Kidney (tissue), 14 donors: ENCODE measurements around the gene CMTM7. TPM values are rescaled to one million over a fixed set of nuclear protein-coding genes. Genes with fewer than 3 reads are reported as not detected.

Experiments
- DNase-seq, 5 donors: peaks; one replicate each; pipeline ENCODE4 v3.0.0-alpha.2; 2013 to 2020
- FAIRE-seq: peaks from 2 replicates; lab custom pipeline; 2012; peaks lifted over from hg19 to GRCh38; lab: Jason Lieb, UNC
- H3K27ac ChIP-seq, 2 donors: one replicate each; pipeline ENCODE4 v1.7.0; 2013; ENCODE audit warnings: low read depth in 2 of 2, low read length in 2 of 2, inconsistent platforms in 1 of 2
- H3K27me3 ChIP-seq: one replicate; pipeline ENCODE4 v1.7.1; 2013; ENCODE audit warnings: low read length, inconsistent platforms; ENCODE audit not compliant: control insufficient read depth, insufficient read depth
- H3K36me3 ChIP-seq, 3 donors: one replicate each; pipeline versions ENCODE4 v1.7.0 to v1.7.1; 2013; ENCODE audit warnings: low read length in 3 of 3, control low read depth in 1 of 3, inconsistent platforms in 1 of 3; ENCODE audit not compliant: insufficient read depth in 3 of 3, control insufficient read depth in 2 of 3
- H3K4me1 ChIP-seq, 3 donors: one replicate each; pipeline versions ENCODE4 v1.7.0 to v1.7.1; 2013; ENCODE audit warnings: low read length in 3 of 3, inconsistent platforms in 1 of 3, low read depth in 1 of 3; ENCODE audit not compliant: control insufficient read depth in 2 of 3, insufficient read depth in 2 of 3
- H3K4me3 ChIP-seq, 3 donors: one replicate each; pipeline versions ENCODE4 v1.7.0 to v1.8.1; 2013; ENCODE audit warnings: low read length in 3 of 3, control low read depth in 1 of 3, inconsistent platforms in 1 of 3
- H3K9ac ChIP-seq, 3 donors: one replicate each; pipeline versions ENCODE4 v1.7.0 to v1.7.1; 2013; ENCODE audit warnings: low read length in 3 of 3, control low read depth in 1 of 3, inconsistent platforms in 1 of 3
- H3K9me3 ChIP-seq, 3 donors: one replicate each; pipeline versions ENCODE4 v1.7.0 to v1.7.1; 2013; ENCODE audit warnings: low read length in 3 of 3, control low read depth in 1 of 3, inconsistent platforms in 1 of 3; ENCODE audit not compliant: control insufficient read depth in 2 of 3, insufficient read depth in 1 of 3
- intact Hi-C: fragments of 100-400 bp; cut with DNase I; formaldehyde crosslinking; loops from one replicate; pipeline ENCODE4 v1.11.1; 2022
- polyA plus RNA-seq: library from polyadenylated mRNA; stranded (reverse); fragments of 350-450 nt; fragmentation: Illumina TruSeq; extraction: RNeasy Lipid Tissue Mini Kit (QIAGEN cat#74804); gene quantifications from one replicate; pipeline ENCODE4 v1.2.3, GENCODE V29; 2014; ENCODE audit warnings: low read depth, low replicate concordance; ENCODE audit not compliant: insufficient read depth
- total RNA-seq: library from RNA; stranded (reverse); fragmentation: NEBNext Ultra II Directional; extraction: Animal tissue kit (Norgen Biotek cat#: 25700); gene quantifications from one replicate; pipeline ENCODE4 v1.2.1, GENCODE V29; 2021
- TF ChIP-seq, protein P1 (sequence below): IDR thresholded peaks from 3 replicates; pipeline ENCODE4 v1.5.1; 2012; ENCODE audit warnings: mild to moderate bottlenecking, moderate library complexity, borderline replicate concordance; ENCODE audit not compliant: insufficient read depth; ENCODE audit errors: extremely low read depth
- donor health status: control.
- donor health status: control.
- donor health status: control.
- donor health status: control.
- donor health status: control.
- donor health status: DM: yes; HTN: yes; CAD: no.
- donor health status: Normal renal cell carcinoma (clear cell type).

CMTM7 gene
- total and polyA plus RNA-seq, 2 donors from 2014 or later, result 26.0 to 38.2 TPM

DNA sequence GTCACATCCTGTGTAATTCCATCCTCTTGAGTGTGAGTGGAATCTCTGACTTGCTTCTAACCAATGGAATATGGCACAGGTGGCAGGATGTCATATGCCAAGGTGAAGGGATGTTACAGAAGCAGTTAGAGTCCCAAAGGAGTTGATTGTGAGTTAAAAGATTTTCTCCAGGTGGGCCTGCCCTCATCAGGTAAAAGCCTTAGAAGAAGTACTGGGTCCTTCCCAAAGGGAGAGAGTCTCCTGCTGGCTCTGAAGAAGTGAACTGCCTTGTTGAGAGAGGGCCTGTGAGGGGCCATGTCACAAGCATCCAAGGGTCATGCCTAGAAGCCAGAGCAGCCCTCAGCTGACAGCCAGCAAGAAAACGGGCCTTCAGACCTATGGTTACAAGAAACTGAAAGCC, 13.1 kb downstream of the CMTM7 start:
- TF ChIP-seq, protein P1, sequence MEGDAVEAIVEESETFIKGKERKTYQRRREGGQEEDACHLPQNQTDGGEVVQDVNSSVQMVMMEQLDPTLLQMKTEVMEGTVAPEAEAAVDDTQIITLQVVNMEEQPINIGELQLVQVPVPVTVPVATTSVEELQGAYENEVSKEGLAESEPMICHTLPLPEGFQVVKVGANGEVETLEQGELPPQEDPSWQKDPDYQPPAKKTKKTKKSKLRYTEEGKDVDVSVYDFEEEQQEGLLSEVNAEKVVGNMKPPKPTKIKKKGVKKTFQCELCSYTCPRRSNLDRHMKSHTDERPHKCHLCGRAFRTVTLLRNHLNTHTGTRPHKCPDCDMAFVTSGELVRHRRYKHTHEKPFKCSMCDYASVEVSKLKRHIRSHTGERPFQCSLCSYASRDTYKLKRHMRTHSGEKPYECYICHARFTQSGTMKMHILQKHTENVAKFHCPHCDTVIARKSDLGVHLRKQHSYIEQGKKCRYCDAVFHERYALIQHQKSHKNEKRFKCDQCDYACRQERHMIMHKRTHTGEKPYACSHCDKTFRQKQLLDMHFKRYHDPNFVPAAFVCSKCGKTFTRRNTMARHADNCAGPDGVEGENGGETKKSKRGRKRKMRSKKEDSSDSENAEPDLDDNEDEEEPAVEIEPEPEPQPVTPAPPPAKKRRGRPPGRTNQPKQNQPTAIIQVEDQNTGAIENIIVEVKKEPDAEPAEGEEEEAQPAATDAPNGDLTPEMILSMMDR, result no peak
- H3K4me3 ChIP-seq, result no peak overlapping the region
- FAIRE-seq (no peak), DNase-seq (no peak)
- H3K27me3 ChIP-seq, result no peaks in the 10 kb centered on the region
- no peak overlapping the region for H3K9ac ChIP-seq
- peaks cover 0 to 6% (median 5%) of the 10 kb centered on the region in 3 donors for H3K4me1 ChIP-seq
- intact Hi-C loops, result no loop called here
- no peaks in the 10 kb centered on the region for H3K9me3 ChIP-seq
- no peak overlapping the region for H3K27ac ChIP-seq
- H3K36me3 ChIP-seq, result no peaks in the 10 kb centered on the region

DNA sequence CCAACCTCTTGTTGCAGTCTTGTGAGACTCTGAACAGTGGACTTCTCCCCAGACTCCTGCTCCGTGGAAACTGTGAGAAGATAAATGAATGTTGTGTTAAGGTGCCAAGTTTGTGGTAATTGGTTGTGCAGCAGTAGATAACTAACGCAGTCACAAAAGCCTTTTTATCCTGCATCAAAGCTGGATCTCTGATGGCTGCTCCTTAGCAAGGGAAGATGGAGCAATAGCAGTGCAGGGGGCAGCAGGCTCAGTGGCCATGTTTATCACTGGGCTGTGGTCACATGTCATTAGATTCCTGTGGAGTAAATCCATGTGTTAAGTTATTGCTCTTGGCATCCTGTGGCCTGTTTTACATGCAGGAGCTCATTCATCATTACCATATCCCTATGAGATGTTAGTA, 13.5 kb downstream of the CMTM7 start:
- Histone ChIP-seq H3K36me3 (no peaks in the 10 kb centered on the region), H3K27ac (no peak overlapping the region), H3K4me3 (no peak overlapping the region), H3K27me3 (no peaks in the 10 kb centered on the region), H3K9me3 (no peaks in the 10 kb centered on the region), H3K4me1 (peaks cover 0 to 6% (median 5%) of the 10 kb centered on the region in 3 donors), H3K9ac (no peak overlapping the region)
- intact Hi-C loops, result no loop called here
- FAIRE-seq, result no peak
- DNase-seq, result no peak
- TF ChIP-seq, protein P1, result no peak

DNA sequence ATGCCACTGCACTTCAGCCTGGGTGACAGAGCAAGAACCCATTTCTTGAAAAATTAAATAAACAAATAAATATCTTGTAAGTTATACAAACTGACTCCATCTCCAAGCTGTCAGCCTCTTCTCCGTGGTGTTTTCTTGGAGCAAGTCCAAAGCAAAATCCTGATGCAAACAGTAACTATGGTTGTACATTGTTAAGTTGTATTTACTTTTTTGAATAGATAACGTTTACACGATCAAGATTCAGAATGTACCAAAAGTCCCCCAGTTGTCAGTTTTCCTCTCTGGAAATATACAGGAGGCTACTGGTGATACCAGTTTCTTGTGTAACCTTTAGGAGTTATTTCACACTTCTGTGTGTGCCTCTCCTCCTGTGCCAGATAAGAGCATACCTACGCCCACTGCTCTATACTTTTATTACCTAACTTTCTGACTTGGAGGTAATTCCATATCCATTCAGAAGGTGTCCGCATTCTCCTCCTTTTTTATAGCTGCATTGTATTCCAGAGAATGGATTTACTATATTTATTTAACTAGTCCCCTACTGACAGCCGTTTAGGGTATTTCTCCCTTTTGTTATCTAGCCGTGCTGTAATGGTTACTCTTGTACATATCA, 14.2 kb downstream of the CMTM7 start:
- Histone ChIP-seq H3K27ac (no peak overlapping the region), H3K27me3 (no peaks in the 10 kb centered on the region), H3K36me3 (no peaks in the 10 kb centered on the region), H3K4me3 (no peak overlapping the region), H3K4me1 (peaks cover 0 to 6% (median 5%) of the 10 kb centered on the region in 3 donors), H3K9me3 (no peaks in the 10 kb centered on the region), H3K9ac (no peak overlapping the region)
- TF ChIP-seq, protein P1, result no peak
- FAIRE-seq (no peak), DNase-seq (no peak)
- intact Hi-C loops, result no loop called here
